Neural cell (in vitro differentiated cells): ENCODE data around the gene ZNF358. TPM values are rescaled to one million over a fixed set of nuclear protein-coding genes. Genes with fewer than 3 reads are reported as not detected.

Experiments
- H2AFZ ChIP-seq: fragments of 200-600, 300-800 bp; sonication (generic), shearing (Covaris generic); 2 replicates; pipeline ENCODE4 v1.6.0; 2014; ENCODE audit warnings: low read depth, mild to moderate bottlenecking, antibody characterized with exemption, low read length, moderate library complexity
- H3F3A ChIP-seq: fragments of 200-600 bp; shearing (Covaris generic); 2 replicates; pipeline ENCODE4 v1.6.1; 2016; ENCODE audit warnings: mild to moderate bottlenecking, moderate library complexity, mixed read lengths, antibody characterized with exemption, low read length; ENCODE audit not compliant: insufficient read depth, poor library complexity, severe bottlenecking
- H3K27ac ChIP-seq: fragments of 200-600, 300-800 bp; sonication (generic), shearing (Covaris generic); 2 replicates; pipeline ENCODE4 v1.5.1; 2014; ENCODE audit warnings: mild to moderate bottlenecking, low read length, moderate library complexity
- H3K27me3 ChIP-seq: fragments of 300-800, 200-600 bp; sonication (generic), shearing (Covaris generic); 2 replicates; pipeline ENCODE4 v1.6.0; 2014; ENCODE audit warnings: mild to moderate bottlenecking, low read depth, low read length, moderate library complexity; ENCODE audit not compliant: insufficient read depth
- H3K36me3 ChIP-seq: fragments of 300-800, 200-600 bp; sonication (generic), shearing (Covaris generic); 2 replicates; pipeline ENCODE4 v1.5.1; 2014; ENCODE audit warnings: mild to moderate bottlenecking, antibody characterized with exemption, low read length, moderate library complexity; ENCODE audit not compliant: insufficient read depth
- H3K4me2 ChIP-seq: fragments of 300-800, 200-600 bp; sonication (generic), shearing (Covaris generic); 2 replicates; pipeline ENCODE4 v1.6.0; 2014; ENCODE audit warnings: mild to moderate bottlenecking, low read length
- H3K4me3 ChIP-seq: fragments of 300-800, 200-600 bp; sonication (generic), shearing (Covaris generic); 2 replicates; pipeline ENCODE4 v1.5.1; 2014; ENCODE audit warnings: mild to moderate bottlenecking, low read length, moderate library complexity
- H3K79me2 ChIP-seq: fragments of 200-600 bp; shearing (Covaris generic); replicated peaks from 2 replicates; pipeline ENCODE4 v1.6.0; 2014; ENCODE audit warnings: mild to moderate bottlenecking, low read length, moderate library complexity; ENCODE audit not compliant: insufficient read depth
- H3K9ac ChIP-seq: fragments of 300-800, 200-600 bp; sonication (generic), shearing (Covaris generic); 2 replicates; pipeline ENCODE4 v1.6.1; 2016; ENCODE audit warnings: mild to moderate bottlenecking, low read length, mixed read lengths
- H3K9me2 ChIP-seq: fragments of 200-600 bp; shearing (Covaris generic); 2 replicates; pipeline ENCODE4 v1.6.1; 2016; ENCODE audit warnings: mild to moderate bottlenecking, low read length, mixed read lengths; ENCODE audit not compliant: insufficient read depth
- H3K9me3 ChIP-seq: fragments of 200-600, 300-800 bp; sonication (generic), shearing (Covaris generic); 2 replicates; pipeline ENCODE4 v1.6.1; 2016; ENCODE audit warnings: mild to moderate bottlenecking, mixed run types, low read length, moderate library complexity, mixed read lengths
- H4K20me1 ChIP-seq: fragments of 200-600 bp; shearing (Covaris generic); 2 replicates; pipeline ENCODE4 v1.6.1; 2016; ENCODE audit warnings: mild to moderate bottlenecking, mixed run types; ENCODE audit not compliant: insufficient read depth
- CTCF ChIP-seq: fragments of 450-650 bp; IDR thresholded peaks from 2 replicates; pipeline ENCODE4 v1.5.1; 2014; ENCODE audit warnings: antibody characterized with exemption, mild to moderate bottlenecking, moderate library complexity; ENCODE audit not compliant: poor library complexity, severe bottlenecking
- EP300 ChIP-seq: fragments of 450-650 bp; conservative IDR thresholded peaks from 2 replicates; pipeline ENCODE4 v1.6.1; 2014; ENCODE audit warnings: antibody characterized with exemption, mild to moderate bottlenecking, moderate library complexity; ENCODE audit not compliant: poor library complexity, severe bottlenecking
- EZH2 ChIP-seq: fragments of 200-600, 300-800 bp; shearing (Covaris generic), sonication (generic); IDR thresholded peaks from 2 replicates; pipeline ENCODE4 v1.6.1; 2014; ENCODE audit warnings: antibody characterized with exemption, low read length, borderline replicate concordance, mild to moderate bottlenecking; ENCODE audit not compliant: insufficient read depth, poor library complexity, severe bottlenecking
- MXI1 ChIP-seq: fragments of 450-650 bp; conservative IDR thresholded peaks from 2 replicates; pipeline ENCODE4 v1.6.1; 2014; ENCODE audit warnings: antibody characterized with exemption, mild to moderate bottlenecking; ENCODE audit not compliant: poor library complexity, severe bottlenecking
- POLR2AphosphoS5 ChIP-seq: IDR thresholded peaks from 2 replicates; pipeline ENCODE4 v1.6.1; 2012
- RAD21 ChIP-seq: fragments of 450-650 bp; conservative IDR thresholded peaks from 2 replicates; pipeline ENCODE4 v1.6.1; 2014; ENCODE audit warnings: antibody characterized with exemption, mild to moderate bottlenecking, moderate library complexity
- REST ChIP-seq: IDR thresholded peaks from 2 replicates; pipeline ENCODE4 v1.6.1; 2012; ENCODE audit warnings: borderline replicate concordance
- SMC3 ChIP-seq: fragments of 450-650 bp; conservative IDR thresholded peaks from 2 replicates; pipeline ENCODE4 v1.6.1; 2014; ENCODE audit warnings: antibody characterized with exemption, mild to moderate bottlenecking, moderate library complexity; ENCODE audit not compliant: poor library complexity
- TAF1 ChIP-seq: IDR thresholded peaks from 2 replicates; pipeline ENCODE4 v1.6.1; 2012; ENCODE audit warnings: low read depth
- polyA plus RNA-seq: library from polyadenylated mRNA; depleted of rRNA; stranded (reverse); fragments of >200 nt; gene quantifications from 2 replicates; pipeline ENCODE4 v1.2.3, GENCODE V29; 2014

Gene ZNF358
- polyA plus RNA-seq, 1 donor from 2014 or later = 22.0 TPM

GRCh38 chr19:7545300-7545699 is 29.4 kb downstream of the ZNF358 start:
- TF ChIP-seq EP300 = no peak
- TF ChIP-seq SMC3 = no peak
- no peak for TF ChIP-seq EZH2
- TF ChIP-seq CTCF = no peak
- TF ChIP-seq RAD21 = no peak
- no peak for TF ChIP-seq POLR2AphosphoS5
- no peak for TF ChIP-seq TAF1
- TF ChIP-seq REST = no peak
- TF ChIP-seq MXI1 = no peak
- Histone ChIP-seq H2AFZ (no peak overlapping the region), H3K27me3 (no peaks in the 10 kb centered on the region), H3K9ac (no peak overlapping the region), H3K27ac (no peak overlapping the region), H4K20me1 (no peaks in the 10 kb centered on the region), H3K4me3 (no peak overlapping the region), H3K9me3 (no peaks in the 10 kb centered on the region), H3K4me2 (no peak overlapping the region), H3K9me2 (no peaks in the 10 kb centered on the region), H3F3A (no peaks in the 10 kb centered on the region), H3K79me2 (no peaks in the 10 kb centered on the region), H3K36me3 (no peaks in the 10 kb centered on the region)

- Histone ChIP-seq H4K20me1 (no peaks in the 10 kb centered on the region), H3K27ac (no peak overlapping the region), H3K79me2 (no peaks in the 10 kb centered on the region), H3K9me3 (no peaks in the 10 kb centered on the region), H3K4me2 (no peak overlapping the region), H3K27me3 (no peaks in the 10 kb centered on the region), H3K36me3 (no peaks in the 10 kb centered on the region), H3K9ac (no peak overlapping the region), H3K4me3 (no peak overlapping the region), H2AFZ (no peak overlapping the region), H3F3A (no peaks in the 10 kb centered on the region), H3K9me2 (no peaks in the 10 kb centered on the region)
- TF ChIP-seq EP300 (no peak), TAF1 (no peak), EZH2 (no peak), SMC3 (no peak), POLR2AphosphoS5 (no peak), MXI1 (no peak), RAD21 (no peak), REST (no peak), CTCF (no peak)
These were observed 30.0 kb downstream of the ZNF358 start for GRCh38 chr19:7545904-7546303.
